ENCODE measurements around the gene NBPF3. TPM values are rescaled to one million over a fixed set of nuclear protein-coding genes. Genes with fewer than 3 reads are reported as not detected.
A peak's percentile ranks its signal among the peaks of the same experiment; 100 is the strongest.
"Not testable (repeated sequence)": the region's sequence is repeated elsewhere in the genome, so short reads cannot be mapped to it uniquely, and the experiment has no call there.

NBPF3 gene
- total RNA-seq (2014; rRNA removed; shearing (Covaris generic)): 12.3 and 13.2 TPM in 2 replicates
- polyA plus RNA-seq (2015; cell fraction: cytosol; rRNA removed): 7.9 and 8.4 TPM in 2 replicates
- 9.6 and 10.0 TPM in 2 replicates for polyA plus RNA-seq (2015; cell fraction: nucleus; rRNA removed)

- DNase-seq (ENCODE audit: low read depth): peak; percentile 84
These were observed at the start of gene NBPF3 for GRCh38 chr1:21439721-21440629. Gene NBPF3 (plus strand): TSS chr1:21440137. CDS start chr1:21445087, 4,950 bp downstream.

- DNase-seq (ENCODE audit: low read depth): no peak
These were observed 48.4 kb upstream of the NBPF3 start for GRCh38 chr1:21391497-21391896.

DNA sequence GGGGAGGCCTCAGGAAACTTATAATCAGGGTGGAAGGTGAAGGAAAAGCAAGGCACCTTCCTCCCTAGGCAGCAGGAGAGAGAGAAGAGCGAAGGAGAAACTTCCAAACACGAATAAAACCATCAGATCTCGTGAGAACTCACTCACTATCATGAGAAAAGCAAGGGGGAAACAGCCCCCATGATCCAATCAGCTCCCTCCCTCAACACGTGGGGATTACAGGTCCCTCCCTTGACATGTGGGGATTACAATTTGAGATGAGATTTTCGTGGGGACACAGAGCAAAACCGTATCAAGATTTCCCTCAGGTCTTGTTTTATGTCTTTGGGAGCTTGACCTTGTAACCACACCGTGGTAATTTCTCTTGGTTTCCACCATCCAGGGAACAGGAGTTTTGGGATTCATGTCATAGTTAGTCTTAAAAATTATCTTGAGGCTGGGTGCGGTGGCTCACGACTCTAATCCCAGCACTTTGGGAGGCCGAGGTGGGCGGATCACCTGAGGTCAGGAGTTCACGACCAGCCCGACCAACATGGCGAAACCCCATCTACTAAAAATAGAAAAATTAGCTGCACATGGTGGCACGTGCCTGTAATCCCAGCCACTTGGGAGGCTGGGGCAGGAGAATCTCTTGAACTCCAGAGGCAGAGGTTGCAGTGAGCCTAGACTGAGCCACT lies 47.2 kb upstream of the NBPF3 start:
- no peak for DNase-seq (ENCODE audit: low read depth)

GRCh38 chr1:21396516-21396915 lies 43.4 kb upstream of the NBPF3 start:
- no peak for DNase-seq (ENCODE audit: low read depth)

DNA sequence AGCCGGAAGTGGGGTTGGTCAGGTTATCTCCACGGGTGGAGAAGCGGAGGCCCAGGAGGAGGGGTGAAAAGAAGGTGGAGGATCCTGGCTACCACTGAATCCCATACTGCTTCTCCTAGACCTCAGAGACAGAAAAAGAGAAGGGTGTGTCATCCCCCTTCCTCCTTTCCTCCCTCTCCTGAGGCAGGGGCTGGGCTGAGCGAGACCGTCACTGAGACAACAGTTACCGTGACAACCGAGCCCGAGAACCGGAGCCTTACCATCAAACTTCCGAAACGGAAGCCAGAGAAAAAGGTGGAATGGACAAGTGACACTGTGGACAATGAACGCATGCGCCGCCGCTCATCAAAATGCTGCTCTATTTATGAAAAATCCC lies 42.1 kb upstream of the NBPF3 start:
- no peak for DNase-seq (ENCODE audit: low read depth)

DNA sequence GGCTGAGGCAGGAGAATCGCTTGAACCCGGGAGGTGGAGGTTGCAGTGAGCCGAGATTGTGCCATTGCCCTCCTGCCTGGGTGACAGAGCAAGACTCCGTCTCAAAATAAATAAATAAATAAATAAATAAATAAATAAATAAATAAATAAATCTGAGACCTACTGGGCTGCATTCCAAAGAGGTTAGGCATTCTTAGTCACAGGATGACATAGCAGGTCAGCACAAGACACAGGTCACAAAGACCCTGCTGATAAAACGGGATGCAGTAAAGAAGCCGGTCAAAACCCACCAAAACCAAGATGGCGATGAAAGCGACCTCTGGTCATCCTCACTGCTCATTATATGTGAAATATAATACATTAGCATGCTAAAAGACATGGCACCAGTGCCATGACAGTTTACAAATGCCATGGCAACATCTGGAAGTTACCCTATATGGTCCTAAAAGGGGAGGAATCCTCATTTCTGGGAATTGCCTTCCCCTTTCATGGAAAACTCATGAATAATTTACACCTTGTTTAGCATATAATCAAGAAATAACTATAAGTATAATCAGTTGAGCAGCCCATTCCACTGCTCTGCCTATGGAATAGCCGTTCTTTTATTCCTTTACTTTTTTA lies 38.1 kb upstream of the NBPF3 start:
- not testable (repeated sequence) for DNase-seq (ENCODE audit: low read depth)

DNA sequence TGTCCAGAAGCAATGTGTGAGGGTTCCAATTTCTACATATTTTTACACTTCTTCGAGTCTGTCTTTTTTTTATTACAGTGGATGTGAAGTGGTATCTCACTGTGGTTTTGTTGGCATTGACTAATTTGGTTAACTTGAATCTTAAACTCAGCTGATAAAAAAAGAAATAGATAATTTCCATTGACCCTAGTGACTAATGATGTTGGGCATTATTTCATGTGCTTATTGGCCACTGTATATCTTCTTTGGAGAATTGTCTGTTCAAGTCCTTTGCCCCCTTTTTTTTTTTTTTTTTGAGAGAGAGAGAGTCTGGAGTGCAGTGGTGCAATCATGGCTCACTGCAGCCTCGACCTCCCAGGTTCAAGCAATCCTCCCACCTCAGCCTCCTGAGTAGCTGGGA lies 33.3 kb upstream of the NBPF3 start:
- DNase-seq (ENCODE audit: low read depth): no peak

GRCh38 chr1:21409897-21410296 lies 30.0 kb upstream of the NBPF3 start:
- DNase-seq (ENCODE audit: low read depth): not testable (repeated sequence)

DNA sequence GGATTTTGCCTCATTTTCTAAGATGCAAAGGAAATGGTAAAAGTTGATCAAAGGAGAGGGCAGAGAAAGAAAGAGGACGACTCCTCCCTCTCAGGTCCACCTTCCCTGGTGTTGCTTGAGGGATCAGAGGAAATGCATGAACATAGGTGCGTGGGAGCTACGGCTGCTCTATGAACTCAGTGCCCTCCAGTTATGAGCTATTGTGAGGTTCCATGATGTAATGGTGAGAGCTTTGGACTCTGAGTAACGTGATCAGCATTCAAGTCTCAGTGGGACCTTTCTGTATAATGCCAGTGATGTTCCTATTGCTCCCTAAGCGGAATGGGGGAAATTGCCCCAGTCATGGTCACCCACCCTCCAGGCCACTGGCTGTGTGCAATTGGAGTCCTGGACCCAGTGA lies 25.9 kb upstream of the NBPF3 start:
- no peak for DNase-seq (ENCODE audit: low read depth)

DNA sequence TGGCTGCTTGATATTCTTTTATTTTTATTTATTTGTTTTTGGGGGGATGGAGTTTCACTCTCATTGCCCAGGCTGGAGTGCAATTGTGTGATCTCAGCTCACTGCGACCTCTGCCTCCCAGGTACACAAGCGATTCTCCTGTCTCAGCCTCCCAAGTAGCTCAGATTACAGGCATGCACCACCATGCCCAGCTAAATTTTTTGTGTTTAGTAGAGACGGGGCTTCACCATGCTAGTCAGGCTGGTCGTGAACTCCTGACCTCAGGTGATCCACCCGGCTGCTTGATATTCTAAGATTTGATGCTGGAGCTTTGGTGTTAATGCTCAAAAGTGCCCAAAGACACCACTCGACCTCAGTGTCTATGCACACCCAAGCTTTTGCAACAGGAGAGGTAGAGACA lies 19.6 kb upstream of the NBPF3 start:
- DNase-seq (ENCODE audit: low read depth): not testable (repeated sequence)

DNA sequence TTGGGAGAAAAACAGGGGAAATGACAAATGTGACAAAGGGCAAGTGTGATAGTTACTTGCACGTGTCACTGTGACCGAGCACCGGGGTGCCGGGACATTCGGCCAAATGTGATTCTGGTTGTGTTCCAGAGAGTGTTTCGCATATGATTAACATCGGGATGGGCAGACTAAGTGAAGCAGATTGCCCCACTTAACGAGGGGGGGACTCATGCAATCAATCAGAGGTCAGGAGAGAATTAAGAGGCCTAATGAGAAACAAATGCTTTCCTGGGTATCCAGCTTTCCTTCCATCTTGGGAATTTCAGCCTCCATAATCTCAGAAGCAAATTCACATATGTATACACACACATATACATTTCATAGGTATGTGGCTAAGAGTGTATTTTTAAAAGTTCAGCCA lies 18.6 kb upstream of the NBPF3 start:
- DNase-seq (ENCODE audit: low read depth): not testable (repeated sequence)

GRCh38 chr1:21427798-21428480 lies 12.0 kb upstream of the NBPF3 start:
- not testable (repeated sequence) for DNase-seq (ENCODE audit: low read depth)

- not testable (repeated sequence) for DNase-seq (ENCODE audit: low read depth)
These were observed 11.4 kb upstream of the NBPF3 start for GRCh38 chr1:21428481-21429073.

DNA sequence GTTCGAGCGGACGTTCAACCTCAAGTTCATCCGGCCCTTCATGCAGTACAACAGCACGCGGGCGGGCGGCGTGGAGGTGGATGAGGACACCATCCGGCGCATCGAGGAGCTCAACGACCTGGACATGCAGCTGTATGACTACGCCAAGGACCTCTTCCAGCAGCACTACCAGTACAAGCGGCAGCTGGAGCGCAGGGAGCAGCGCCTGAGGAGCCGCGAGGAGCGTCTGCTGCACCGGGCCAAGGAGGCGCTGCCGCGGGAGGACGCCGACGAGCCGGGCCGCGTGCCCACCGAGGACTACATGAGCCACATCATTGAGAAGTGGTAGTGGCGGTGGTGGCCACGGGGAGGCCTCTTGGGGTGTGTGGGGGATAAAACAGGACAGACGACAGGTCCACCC lies 10.7 kb upstream of the NBPF3 start:
- DNase-seq (ENCODE audit: low read depth): not testable (repeated sequence)

GRCh38 chr1:21430875-21431274 lies 9.1 kb upstream of the NBPF3 start:
- DNase-seq (ENCODE audit: low read depth): not testable (repeated sequence)

- DNase-seq (ENCODE audit: low read depth): no peak
These were observed 5.5 kb upstream of the NBPF3 start for GRCh38 chr1:21434394-21434793.

- DNase-seq (ENCODE audit: low read depth): no peak
These were observed 4.1 kb upstream of the NBPF3 start for GRCh38 chr1:21435646-21436487.

DNA sequence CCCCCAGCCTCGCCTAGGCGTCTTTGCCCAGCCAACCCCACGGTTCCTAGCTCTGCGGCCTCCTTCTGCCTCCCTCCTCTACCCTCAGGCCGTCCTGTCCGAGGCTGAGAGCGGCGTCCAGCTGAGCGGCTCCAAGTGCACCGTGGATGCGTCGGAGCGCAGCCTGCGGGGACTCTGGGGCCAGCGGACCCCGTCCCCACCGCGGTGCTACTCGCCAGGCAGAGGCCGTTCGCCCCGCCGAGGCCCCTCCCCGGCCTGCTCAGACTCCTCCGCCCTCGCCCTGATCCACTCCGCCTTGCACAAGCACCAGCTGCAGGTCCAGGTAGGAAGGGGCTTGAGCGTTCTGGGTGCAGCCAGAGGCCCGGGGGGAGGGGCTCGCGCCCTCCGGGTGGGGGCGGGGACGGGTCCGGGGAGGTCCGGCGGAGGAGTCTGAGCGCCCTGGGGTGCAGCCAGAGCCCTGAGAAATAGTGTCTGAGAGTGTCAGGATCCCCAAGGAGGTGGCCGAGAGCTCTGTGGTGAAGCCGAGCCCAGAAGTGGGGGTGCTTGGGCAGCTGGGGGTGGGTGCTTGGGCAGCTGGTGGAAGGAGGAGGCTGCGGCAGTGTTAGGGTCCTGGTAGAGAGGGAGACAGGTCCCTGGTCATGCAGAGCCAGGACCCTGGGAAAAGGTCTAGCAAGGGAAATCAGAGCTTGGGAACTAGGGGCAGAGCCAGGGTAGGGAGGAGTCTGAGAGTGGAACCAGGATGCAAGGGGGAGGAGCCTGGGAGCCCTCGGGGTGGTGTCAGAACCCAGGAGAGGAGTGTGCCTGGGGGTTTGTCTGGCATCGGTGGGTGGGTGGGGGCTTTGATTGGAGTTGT lies 3.2 kb upstream of the NBPF3 start:
- DNase-seq (ENCODE audit: low read depth): no peak

DNA sequence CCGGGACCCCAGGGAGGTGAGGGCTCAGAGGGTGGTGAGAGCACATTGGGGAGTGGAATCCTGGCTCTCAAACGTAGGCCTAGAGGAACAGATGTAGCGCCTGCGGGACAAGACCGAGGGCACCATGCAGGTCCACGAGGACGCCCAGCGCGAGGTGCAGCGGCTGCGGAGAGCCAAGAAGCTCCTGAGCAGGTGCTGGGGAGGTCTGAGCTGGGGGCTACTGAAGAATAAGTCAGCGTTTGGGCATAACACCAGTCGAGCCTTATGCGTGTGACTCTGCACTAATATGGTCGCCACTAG lies 2.6 kb upstream of the NBPF3 start:
- DNase-seq (ENCODE audit: low read depth): no peak
